Measurements from ENCODE around the gene STRIP1. TPM values are rescaled to one million over a fixed set of nuclear protein-coding genes. Genes with fewer than 3 reads are reported as not detected.

Gene STRIP1
- total RNA-seq (2022; extraction: Qiagen RNA extraction; ENCODE audit: low read depth): 10.8 to 14.4 TPM (median 12.4 TPM) in 5 replicates

GRCh38 chr1:110034451-110035235, at the start of gene STRIP1:
Gene STRIP1, plus strand, starts transcription at chr1:110034624. Its CDS starts 14 bp downstream, at chr1:110034638.

GRCh38 chr1:110070671-110071242, 36.3 kb downstream of the STRIP1 start, which contains the start of gene ALX3:
Gene ALX3, minus strand, starts transcription at chr1:110070672. Its CDS starts 60 bp downstream, at chr1:110070612.

Other genes with a start within 250 kb of the STRIP1 start
- gene CSF1, start 123.8 kb upstream of the STRIP1 start, total RNA-seq (2022; extraction: Qiagen RNA extraction; ENCODE audit: low read depth): 13.6 to 18.1 TPM (median 16.3 TPM) in 5 replicates
- gene AHCYL1, start 49.9 kb upstream of the STRIP1 start, total RNA-seq (2022; extraction: Qiagen RNA extraction; ENCODE audit: low read depth): 40.9 to 55.3 TPM (median 51.2 TPM) in 5 replicates
- gene ALX3, start 36.0 kb downstream of the STRIP1 start, total RNA-seq (2022; extraction: Qiagen RNA extraction; ENCODE audit: low read depth): not detected in 5 replicates
- not detected in 5 replicates for gene UBL4B, start 77.8 kb downstream of the STRIP1 start, total RNA-seq (2022; extraction: Qiagen RNA extraction; ENCODE audit: low read depth)
- 4.1 to 5.5 TPM (median 5.0 TPM) in 5 replicates for gene SLC6A17, start 115.9 kb downstream of the STRIP1 start, total RNA-seq (2022; extraction: Qiagen RNA extraction; ENCODE audit: low read depth)
- 2.1 to 4.7 TPM (median 4.3 TPM) in 5 replicates for gene KCNC4, start 175.7 kb downstream of the STRIP1 start, total RNA-seq (2022; extraction: Qiagen RNA extraction; ENCODE audit: low read depth)